LoVo (cell line): ENCODE results near the gene ARHGAP42.
"Not testable (repeated sequence)": the region's sequence is repeated elsewhere in the genome, so short reads cannot be mapped to it uniquely, and the experiment has no call there.

ENCODE experiments used
- DNase-seq: peaks from one replicate; pipeline ENCODE4 v3.0.0-alpha.2; 2016; ENCODE audit warnings: low spot score

Gene ARHGAP42, protein sequence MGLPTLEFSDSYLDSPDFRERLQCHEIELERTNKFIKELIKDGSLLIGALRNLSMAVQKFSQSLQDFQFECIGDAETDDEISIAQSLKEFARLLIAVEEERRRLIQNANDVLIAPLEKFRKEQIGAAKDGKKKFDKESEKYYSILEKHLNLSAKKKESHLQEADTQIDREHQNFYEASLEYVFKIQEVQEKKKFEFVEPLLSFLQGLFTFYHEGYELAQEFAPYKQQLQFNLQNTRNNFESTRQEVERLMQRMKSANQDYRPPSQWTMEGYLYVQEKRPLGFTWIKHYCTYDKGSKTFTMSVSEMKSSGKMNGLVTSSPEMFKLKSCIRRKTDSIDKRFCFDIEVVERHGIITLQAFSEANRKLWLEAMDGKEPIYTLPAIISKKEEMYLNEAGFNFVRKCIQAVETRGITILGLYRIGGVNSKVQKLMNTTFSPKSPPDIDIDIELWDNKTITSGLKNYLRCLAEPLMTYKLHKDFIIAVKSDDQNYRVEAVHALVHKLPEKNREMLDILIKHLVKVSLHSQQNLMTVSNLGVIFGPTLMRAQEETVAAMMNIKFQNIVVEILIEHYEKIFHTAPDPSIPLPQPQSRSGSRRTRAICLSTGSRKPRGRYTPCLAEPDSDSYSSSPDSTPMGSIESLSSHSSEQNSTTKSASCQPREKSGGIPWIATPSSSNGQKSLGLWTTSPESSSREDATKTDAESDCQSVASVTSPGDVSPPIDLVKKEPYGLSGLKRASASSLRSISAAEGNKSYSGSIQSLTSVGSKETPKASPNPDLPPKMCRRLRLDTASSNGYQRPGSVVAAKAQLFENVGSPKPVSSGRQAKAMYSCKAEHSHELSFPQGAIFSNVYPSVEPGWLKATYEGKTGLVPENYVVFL

DNA sequence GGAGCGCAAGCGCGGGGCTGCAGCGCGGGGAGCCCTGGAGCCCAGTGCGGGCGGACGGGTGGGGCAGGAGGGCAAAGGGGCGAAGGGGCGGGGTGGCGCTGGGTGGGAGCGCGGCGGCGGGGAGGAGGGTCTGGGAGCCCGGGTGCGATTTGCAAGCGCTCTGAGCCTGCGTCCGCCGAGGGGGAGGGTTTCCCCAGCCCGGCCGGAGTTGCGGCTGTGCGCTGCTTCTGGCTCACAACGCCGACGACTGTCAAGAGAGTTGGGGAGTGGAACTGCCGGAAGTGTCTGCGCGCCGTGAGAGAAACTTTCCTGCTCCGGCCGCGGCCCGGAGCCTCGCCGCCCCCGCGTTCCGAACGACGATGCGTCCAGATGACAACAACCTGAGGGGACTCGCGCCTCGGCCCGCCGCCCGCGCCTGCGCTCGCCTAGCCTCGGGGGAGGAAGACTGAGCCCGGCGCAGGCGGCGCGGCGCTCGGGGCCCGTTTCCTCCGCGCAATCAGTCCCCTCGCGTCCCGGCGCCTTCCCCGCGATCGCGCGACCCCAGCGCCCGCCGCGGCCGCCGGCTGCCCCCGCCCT, at the start of gene ARHGAP42:
ARHGAP42 (plus strand) TSS at position 235 of the 576 bp plus-strand sequence. CDS start 391 bp downstream, outside the sequence.
- DNase-seq: peak; percentile 58

DNA sequence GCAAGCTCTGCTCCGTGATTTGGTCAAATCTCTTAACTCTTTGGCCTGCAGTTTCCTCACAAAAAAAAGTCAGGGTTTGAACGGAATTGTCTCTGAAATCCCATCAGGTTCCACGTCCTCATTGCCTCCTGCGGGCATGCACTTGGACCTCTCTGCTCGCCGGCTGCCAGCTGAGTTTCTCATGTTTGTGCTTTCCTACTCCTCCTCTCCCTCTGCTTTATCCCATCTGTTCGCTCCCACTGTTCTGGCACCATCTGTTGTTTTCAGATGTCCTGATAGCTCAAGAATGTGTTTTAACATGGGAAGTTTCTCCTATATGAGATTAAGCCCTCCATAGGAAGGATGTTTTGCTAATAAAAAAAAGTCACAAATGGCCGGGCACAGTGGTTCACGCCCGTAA, 49.4 kb upstream of the ARHGAP42 start:
- DNase-seq: no peak

DNA sequence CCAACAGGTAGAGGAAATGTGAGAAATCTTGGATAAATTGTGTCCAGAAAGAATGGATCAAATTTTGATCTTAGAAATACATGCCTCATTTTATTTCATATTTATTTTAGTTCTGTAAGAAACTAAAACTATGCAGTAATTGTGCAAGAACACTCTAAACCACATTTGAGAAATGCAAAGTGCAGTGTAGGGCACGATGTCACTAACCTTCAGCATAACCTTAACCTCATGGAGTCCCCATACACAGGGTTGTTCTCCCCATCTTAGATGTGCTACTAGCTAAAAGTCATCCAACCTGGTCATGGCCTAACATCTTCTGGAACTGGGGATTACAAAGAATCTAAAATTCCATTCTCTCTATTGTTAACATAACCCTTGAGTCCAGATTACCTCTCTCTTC, 48.4 kb upstream of the ARHGAP42 start:
- DNase-seq: no peak

DNA sequence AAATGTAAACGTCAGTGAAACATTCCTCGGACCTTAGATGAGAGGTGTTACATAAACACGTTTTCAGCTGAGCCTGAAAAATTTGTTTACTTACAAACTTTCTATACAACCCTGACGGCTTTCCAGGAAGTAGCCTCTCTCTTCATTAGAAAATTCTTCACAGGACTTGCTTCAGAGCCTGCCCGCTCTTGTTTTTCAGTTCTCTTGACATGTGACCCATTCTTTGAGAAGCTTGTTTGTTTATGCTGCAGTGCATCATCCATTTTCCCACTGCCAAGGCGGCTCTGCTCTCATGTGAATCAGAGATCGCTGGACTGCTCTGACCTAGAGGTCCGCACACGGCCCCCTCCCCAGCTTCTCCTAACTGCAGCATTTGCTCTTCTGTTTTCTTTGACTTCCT, 47.9 kb upstream of the ARHGAP42 start:
- DNase-seq: no peak

DNA sequence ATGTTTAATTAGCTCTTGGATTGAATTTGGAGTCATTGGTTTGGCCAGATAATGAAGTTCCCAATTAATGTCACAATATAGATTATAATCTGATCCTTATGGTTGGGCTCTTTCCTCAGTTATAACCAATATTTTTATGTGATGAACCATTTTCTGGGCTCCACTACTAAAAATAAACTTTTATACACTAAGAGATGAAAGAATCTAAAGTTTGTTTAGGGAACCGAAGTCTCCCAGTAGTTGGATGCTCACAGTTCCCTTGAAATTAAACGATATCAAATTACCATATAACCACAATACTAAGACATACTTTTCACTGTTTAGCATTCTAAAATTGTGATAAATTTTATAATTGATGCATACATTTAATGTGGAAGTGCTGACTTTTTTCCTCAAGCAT, 47.0 kb upstream of the ARHGAP42 start:
- no peak for DNase-seq

DNA sequence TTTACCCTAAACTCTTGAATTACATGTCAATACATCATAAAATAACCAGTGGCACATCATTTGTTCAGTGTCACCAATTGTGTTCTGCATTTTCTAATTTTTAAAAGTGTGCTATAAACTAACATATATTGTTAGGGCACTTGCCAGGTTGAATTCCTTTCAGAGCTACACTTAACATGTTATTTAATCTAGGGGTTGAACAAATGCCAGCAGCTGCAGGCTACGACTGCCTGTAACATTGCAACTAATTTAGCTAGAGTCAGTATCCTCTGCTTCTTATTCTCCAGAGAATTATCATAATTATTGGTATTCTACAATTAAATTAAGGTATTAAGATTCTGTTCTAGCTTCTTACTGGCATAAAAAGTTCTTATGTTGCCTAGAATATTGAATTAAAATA, 46.4 kb upstream of the ARHGAP42 start:
- no peak for DNase-seq

DNA sequence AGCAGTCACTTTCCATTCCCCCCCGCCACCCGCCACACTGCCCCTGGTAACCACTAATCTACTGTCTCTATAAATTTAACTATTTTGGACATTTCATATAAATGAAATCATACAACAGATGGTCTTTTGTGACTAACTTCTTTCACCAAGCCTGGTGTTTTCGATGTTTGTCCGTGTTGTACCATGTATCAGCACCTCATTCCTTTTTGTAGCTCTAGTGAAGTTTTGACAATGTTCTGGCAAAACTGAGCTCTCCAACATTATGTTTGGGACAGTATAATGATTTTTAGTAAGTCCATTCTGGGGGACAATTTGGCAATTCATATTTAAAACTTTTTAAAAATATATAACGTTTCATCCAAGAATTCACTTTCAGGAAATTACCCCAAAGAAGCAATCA, 45.6 kb upstream of the ARHGAP42 start:
- no peak for DNase-seq

DNA sequence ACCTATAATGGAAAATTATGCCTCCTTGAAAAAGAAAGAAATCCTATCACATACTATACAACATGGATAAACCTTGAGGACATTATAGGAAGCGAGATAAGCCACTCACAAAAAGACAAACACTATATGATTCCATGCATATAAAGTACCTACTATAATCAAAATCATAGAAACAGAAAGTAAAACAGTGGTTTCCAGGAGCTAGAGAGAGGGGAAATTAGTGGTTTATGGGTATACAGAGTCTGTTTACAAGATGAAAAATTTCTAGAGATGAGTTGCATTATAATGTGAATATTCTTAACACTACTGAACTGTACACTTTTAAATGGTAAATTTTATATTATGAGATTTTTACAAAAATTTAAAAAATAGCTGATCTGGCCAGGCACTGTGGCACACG, 40.5 kb upstream of the ARHGAP42 start:
- DNase-seq: no peak

DNA sequence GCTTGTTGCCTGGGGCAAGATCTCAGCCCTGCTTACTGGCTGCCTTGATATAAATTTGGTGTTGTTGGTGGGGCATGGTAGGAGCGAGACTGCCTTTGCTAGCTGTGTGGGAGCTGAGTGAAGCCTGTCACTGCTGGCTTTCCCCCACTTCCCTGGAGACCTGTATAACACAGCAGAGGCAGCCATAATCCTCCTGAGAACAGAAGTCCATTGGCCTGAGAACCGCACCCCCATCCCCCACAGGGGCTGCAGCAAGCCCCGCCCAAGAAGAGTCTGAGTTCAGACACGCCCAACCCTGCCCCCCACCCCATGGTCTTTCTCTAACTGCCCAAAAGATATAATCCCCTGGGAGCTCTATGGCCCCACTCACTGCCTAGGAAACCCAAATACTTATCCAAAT, 39.2 kb upstream of the ARHGAP42 start:
- no peak for DNase-seq

DNA sequence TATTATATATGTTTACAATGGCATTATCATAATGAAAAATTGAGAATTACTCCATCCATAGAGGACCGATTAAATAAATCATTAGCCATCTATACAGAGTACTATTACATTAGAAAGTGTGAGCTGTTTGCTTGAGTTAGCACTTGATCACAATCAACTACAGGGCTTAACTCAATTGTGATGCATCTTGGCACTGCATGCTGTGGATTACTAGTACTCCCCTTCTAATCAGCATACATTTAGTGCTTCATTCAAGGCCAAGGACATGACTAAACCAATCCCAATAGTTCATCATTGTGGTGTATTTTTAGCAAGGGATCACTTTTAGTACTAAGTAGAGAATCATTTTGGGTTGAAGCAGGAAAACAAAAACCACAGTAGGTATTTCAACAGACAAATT, 23.5 kb upstream of the ARHGAP42 start:
- no peak for DNase-seq

DNA sequence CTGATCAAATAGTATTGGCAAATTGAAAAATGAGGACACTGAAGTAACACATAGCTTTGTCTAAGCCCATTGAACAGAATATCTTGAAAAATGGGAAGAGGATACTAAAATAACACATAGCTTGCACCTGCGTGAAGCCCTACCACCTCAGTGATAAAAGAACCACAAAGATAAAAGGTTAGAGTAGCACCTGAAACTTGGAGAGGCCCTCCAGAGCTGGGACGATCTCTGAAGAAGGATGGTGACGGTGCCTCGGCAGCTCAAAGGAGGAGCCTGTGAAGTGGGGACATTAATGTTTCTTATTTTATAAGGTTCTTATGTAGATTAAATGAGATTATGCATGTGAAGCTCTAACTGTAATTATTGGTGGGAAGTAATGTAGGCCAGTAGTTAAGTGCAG, 23.1 kb upstream of the ARHGAP42 start:
- DNase-seq: no peak

DNA sequence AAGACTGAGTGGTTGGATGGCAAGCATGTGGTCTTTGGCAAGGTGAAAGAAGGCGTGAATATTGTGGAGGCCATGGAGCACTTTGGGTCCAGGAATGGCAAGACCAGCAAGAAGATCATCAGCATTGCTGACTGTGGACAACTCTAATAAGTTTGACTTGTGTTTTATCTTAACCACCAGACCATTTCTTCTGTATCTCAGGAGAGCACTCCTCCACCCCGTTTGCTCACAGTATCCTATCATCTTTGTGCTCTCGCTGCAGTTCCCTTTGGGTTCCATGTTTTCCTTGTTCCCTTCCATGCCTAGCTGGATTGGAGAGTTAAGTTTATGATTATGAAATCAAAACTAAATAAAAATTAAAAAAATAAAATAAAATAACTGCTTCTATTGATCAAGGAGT, 20.3 kb upstream of the ARHGAP42 start:
- DNase-seq: not testable (repeated sequence)

DNA sequence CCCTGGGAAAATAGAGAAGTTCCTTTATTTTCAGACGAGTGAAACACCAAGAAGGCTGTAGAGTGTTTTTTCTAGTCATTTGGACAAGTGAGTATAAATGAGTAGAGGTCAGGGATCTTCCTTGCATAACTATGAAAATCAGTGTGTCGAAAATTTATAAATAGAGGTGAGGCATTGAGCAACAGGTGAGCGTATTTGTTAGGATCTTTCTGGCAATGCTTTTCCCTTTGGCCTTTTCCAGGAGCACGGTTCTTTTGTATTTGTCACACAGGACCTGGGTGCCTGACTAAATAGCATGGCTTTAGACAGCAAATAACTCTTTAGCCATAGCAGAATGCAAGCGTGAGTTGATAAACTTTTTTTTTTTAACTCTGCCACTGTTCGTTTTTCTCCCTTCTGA, 19.6 kb upstream of the ARHGAP42 start:
- DNase-seq: no peak

DNA sequence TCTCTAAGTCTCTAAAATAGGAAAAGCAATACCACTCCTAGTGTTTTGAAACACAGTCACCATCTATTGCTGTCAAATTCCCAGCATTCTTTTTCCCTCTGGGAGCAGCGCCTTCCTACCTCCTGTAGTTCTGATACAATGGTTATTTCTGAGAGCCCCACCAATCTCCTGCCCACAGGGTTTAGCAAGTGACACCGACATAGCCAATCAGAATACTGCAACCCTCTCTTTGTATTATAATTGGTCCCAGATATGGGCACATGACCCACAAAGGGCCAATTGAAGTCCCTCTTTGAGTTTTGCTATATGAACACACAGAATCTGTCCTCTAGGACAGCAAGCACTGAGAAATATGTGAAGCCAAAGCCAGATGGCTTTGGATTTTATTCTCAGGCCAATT, 16.9 kb upstream of the ARHGAP42 start:
- no peak for DNase-seq

DNA sequence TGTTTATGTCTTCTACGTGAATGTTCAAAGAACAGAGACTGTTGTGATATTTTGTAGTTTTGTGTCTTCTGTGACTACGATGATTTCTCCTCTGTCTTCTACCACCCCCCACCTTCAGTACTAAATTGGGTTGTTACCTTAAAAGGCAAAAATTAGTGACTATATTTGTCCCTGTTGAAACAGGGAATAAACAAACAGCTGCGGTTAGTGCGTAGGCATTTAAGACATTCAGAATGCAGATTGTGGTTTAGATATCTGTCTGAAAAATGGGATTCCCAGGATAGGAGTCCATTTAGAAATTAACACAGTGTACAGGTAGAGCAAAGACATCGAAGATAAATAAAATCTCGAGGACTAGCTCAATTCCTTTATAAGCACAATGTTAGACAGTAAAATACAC, 15.6 kb upstream of the ARHGAP42 start:
- no peak for DNase-seq

DNA sequence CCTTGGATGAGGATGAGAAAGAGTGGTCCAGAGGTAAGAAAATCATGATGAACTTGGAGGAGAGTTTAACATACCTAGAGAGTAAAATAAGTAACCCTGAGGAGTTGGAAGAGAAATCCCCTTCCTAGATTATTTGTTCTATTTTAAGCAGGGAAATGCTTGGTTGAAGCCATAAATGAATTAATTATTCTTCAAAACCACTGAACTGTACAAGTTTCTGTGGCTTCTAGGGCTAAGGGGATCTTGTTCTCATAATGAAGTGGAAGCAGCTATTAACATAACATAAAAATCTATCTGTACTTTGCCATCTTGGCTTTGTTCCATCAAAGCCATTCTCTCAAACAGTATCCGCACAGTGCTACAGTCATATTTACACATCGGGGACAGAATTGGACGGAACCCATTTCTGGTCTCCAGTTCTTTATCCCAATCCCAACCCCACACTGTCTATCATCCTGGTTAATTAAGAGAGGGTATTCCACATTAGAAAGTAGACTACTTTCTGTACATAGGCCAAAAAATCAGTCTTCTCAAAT, 14.5 kb upstream of the ARHGAP42 start:
- no peak for DNase-seq

DNA sequence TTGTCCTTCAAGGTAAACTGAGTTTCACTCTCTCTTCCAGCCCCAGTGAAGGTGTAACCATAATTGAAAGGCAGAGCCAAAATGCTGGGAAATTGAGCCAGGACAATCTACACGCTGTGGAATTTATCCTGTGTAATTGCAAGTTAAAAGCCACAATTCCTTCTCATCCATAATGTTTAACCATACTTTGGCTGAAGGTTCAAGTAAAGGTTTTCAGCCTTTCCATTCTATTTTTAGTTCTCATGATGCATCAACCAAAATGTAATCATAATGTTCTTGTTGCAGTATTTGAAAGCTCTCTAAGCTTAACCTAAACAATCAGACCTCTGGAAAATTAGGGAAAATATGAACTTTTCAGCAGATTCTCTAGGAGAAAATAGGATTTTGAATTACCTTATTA, 14.0 kb upstream of the ARHGAP42 start:
- DNase-seq: no peak

DNA sequence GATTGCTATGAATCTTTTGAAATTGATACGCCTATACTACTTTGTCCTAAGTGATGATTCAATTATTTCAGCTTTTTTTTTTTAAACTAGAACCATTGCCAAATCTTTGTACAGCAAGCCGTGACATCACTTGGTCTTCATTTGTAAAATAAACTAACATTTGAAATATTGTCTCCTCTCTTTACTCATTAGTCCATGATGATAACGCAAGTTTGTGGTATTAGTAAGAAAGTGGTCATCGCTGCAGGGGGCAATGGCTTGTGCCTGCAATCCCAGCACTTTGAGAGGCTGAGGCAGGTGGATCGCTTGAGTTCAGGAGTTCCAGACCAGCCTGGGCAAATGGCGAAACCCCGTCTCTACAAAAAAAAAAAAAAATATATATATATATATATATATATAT, 12.9 kb upstream of the ARHGAP42 start:
- no peak for DNase-seq

DNA sequence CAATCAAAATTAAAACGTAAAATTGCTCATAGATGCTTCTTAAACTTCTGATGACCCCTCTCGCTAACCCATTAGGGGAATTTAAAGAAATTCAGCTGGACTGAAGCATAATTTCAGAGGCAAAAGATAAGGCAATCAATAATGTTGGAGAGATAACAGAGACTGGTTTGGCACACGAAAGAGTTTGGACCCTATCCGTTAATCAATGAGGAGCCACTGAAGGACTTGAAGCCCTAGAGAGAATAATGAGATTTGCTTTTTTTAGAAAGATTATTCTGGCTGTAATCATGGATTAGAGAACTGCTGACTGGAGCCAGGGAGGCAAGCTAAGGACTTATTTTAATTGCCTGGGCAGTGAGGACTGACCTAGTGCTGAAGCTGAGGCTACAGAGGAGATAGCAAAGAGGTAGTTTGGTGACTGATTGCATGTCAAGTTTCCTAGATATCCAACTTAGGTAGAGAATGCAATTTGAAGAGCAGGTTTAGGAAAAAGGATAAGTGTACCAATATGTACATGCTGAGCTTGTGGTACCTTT, 11.9 kb upstream of the ARHGAP42 start:
- no peak for DNase-seq

DNA sequence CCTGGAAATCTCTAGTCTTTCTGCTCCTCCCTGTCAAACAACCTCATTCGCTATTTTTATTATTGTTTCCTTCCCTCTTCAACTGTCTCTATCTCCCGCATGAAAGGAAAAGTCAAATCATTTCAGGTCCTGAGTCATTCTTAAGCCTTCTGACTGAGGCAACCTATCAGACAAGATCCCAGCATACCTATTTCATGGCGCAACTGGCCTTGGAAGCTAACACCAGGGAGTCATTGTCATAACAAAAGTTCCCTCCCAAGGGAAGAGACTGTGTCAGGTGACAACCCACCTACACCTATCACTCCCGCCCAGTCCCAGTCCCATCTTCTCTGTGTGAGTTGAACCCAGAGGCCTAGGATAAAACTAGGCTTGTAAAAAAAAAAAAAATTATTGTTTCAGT, 10.2 kb upstream of the ARHGAP42 start:
- DNase-seq: no peak

DNA sequence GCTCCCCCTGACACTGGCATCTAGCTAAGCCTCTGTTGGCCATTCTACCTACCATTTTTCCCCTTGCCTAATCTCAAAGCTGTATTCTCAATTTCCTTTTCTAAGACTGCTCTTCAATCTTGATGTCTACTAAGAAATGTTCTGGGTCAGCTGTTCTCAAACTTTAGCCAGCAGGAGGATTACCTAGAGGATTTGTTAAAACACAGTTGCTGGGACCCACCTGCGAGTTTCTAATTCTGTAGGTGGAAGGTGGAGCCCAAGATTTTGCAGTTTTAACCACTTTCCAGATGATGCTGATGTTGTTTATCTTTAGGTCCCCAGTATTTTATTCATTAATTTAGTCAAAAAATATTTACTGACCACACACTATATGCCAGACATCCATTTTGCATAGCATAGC, 9.3 kb upstream of the ARHGAP42 start:
- no peak for DNase-seq

DNA sequence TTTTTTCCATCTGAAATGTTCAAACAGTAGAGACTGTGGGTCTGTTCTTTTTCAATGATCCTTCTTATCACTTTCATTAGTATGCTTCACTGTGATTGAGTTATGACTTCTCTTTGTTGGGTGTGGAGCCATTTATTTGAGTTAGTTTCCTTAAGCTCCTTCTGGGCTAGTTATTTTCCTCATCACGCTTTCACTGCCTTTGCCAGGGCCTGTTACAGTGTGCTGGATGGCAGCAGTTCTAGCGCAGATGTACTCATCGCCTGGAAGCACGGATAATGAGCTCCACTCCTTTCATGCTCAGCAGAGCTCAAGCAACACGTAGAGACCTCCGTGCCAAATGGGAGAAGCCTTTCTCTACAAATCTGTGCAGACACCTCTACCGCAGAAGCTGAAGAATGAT, 7.0 kb upstream of the ARHGAP42 start:
- no peak for DNase-seq
